DND-41 (cell line): Measurements from ENCODE around the gene IL21R.

Experiments used
- ATAC-seq: fragments of 200-7000 bp; cut with Tn5 transposase; 3 replicates; pipeline ENCODE4 v1.9.1; 2021; ENCODE audit warnings: low read depth; ENCODE audit not compliant: insufficient read depth
- DNase-seq: peaks from one replicate; pipeline ENCODE4 v3.0.0-alpha.2; 2020
- H2AFZ ChIP-seq: 2 replicates; pipeline ENCODE4 v1.6.0; 2012; ENCODE audit warnings: low read depth, low read length
- H3K27ac ChIP-seq: 2 replicates; pipeline ENCODE4 v1.5.1; 2012; ENCODE audit warnings: low read length, inconsistent platforms
- H3K27me3 ChIP-seq: fragments of 200-600 bp; sonication (generic); 2 replicates; pipeline ENCODE4 v1.6.0; 2012; ENCODE audit warnings: low read length, mild to moderate bottlenecking, inconsistent platforms; ENCODE audit not compliant: insufficient read depth, poor library complexity
- H3K36me3 ChIP-seq: 2 replicates; pipeline ENCODE4 v1.5.1; 2012; ENCODE audit warnings: low read length, inconsistent platforms; ENCODE audit not compliant: insufficient read depth
- H3K4me1 ChIP-seq: 2 replicates; pipeline ENCODE4 v1.5.1; 2012; ENCODE audit warnings: mild to moderate bottlenecking, low read length; ENCODE audit not compliant: insufficient read depth
- H3K4me2 ChIP-seq: 2 replicates; pipeline ENCODE4 v1.6.0; 2012; ENCODE audit warnings: mild to moderate bottlenecking, moderate library complexity, low read length, inconsistent platforms; ENCODE audit not compliant: insufficient read depth
- H3K4me3 ChIP-seq, 2 experiments: fragments of 200-600 bp in 1 of 2; shearing (Covaris generic) in 1 of 2; 2 replicates each; pipeline ENCODE4 v1.5.1; 2012 to 2016; ENCODE audit warnings: inconsistent platforms in 2 of 2, low read length in 2 of 2, mild to moderate bottlenecking in 2 of 2, low read depth in 1 of 2, moderate library complexity in 1 of 2
- H3K79me2 ChIP-seq: 2 replicates; pipeline ENCODE4 v1.6.0; 2012; ENCODE audit warnings: low read length, inconsistent platforms; ENCODE audit not compliant: insufficient read depth
- H3K9ac ChIP-seq: 2 replicates; pipeline ENCODE4 v1.6.0; 2012; ENCODE audit warnings: low read depth, mild to moderate bottlenecking, inconsistent platforms, low read length, moderate library complexity
- H3K9me3 ChIP-seq: 2 replicates; pipeline ENCODE4 v1.5.1; 2012; ENCODE audit warnings: low read length, moderate library complexity, mild to moderate bottlenecking, inconsistent platforms; ENCODE audit not compliant: insufficient read depth, severe bottlenecking
- H4K20me1 ChIP-seq: 2 replicates; pipeline ENCODE4 v1.6.0; 2012; ENCODE audit warnings: low read length; ENCODE audit not compliant: insufficient read depth
- EZH2 ChIP-seq: IDR thresholded peaks from 3 replicates; pipeline ENCODE4 v1.6.1; 2012; ENCODE audit warnings: borderline replicate concordance, low read depth, mild to moderate bottlenecking, moderate library complexity, low read length, inconsistent platforms; ENCODE audit not compliant: severe bottlenecking
- TF ChIP-seq, protein P1 (sequence below): IDR thresholded peaks from 2 replicates; pipeline ENCODE4 v1.5.1; 2012; ENCODE audit warnings: borderline replicate concordance, low read length, moderate library complexity, mild to moderate bottlenecking; ENCODE audit not compliant: poor library complexity, severe bottlenecking; ENCODE audit errors: extremely low read depth

Gene IL21R

DNA sequence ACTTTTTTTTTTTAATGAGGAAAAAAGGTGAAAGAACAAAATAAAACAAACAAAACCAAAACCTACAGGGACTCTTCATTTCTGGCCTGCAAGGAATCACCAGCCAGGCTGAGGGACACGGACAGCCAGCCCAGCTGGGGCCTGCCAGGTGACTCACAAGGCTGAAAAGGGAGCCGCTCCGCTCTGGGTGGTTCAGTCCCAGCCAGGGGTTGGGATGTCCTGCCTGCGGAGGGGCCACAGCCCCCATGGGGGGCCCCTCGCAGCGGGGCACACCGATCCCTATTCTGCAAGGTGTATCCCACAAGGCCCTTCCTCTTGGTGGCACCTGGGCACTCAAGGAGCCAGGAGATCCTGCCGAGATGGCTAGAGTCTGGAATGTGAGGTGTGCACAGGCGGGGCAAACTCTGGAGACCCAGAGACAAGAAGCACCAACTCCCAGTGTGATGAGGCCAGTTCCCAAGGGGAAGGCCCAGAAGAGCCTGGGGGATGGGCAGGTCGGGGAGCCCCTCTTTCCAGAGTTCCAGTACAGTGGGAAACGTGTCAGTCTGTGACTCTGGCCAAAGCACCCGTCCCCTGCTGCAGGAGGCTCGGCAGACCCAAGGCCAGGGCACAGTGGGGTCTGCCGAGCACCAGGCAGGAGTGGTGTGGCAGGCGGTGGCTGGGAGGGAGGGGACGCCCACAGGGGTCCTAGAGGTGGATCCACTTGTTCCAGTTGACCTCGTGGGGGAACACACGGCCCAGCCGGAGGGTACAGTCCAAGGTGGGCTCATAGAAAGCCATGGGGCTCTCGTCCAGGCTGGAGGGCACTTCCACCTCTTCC is 58.9 kb downstream of the IL21R start:
- Histone ChIP-seq H3K4me1 (peaks cover 7% of the 10 kb centered on the region), H3K4me3 (no peak overlapping the region), H2AFZ (no peak overlapping the region), H3K9me3 (no peaks in the 10 kb centered on the region), H3K27me3 (no peaks in the 10 kb centered on the region), H3K4me2 (no peak overlapping the region), H3K27ac (no peak overlapping the region), H4K20me1 (no peaks in the 10 kb centered on the region), H3K79me2 (no peaks in the 10 kb centered on the region), H3K9ac (no peak overlapping the region), H3K36me3 (peaks cover 52% of the 10 kb centered on the region)
- no peak for DNase-seq
- no peak for ATAC-seq
- TF ChIP-seq, protein P1, sequence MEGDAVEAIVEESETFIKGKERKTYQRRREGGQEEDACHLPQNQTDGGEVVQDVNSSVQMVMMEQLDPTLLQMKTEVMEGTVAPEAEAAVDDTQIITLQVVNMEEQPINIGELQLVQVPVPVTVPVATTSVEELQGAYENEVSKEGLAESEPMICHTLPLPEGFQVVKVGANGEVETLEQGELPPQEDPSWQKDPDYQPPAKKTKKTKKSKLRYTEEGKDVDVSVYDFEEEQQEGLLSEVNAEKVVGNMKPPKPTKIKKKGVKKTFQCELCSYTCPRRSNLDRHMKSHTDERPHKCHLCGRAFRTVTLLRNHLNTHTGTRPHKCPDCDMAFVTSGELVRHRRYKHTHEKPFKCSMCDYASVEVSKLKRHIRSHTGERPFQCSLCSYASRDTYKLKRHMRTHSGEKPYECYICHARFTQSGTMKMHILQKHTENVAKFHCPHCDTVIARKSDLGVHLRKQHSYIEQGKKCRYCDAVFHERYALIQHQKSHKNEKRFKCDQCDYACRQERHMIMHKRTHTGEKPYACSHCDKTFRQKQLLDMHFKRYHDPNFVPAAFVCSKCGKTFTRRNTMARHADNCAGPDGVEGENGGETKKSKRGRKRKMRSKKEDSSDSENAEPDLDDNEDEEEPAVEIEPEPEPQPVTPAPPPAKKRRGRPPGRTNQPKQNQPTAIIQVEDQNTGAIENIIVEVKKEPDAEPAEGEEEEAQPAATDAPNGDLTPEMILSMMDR: no peak
- no peak for TF ChIP-seq EZH2

DNA sequence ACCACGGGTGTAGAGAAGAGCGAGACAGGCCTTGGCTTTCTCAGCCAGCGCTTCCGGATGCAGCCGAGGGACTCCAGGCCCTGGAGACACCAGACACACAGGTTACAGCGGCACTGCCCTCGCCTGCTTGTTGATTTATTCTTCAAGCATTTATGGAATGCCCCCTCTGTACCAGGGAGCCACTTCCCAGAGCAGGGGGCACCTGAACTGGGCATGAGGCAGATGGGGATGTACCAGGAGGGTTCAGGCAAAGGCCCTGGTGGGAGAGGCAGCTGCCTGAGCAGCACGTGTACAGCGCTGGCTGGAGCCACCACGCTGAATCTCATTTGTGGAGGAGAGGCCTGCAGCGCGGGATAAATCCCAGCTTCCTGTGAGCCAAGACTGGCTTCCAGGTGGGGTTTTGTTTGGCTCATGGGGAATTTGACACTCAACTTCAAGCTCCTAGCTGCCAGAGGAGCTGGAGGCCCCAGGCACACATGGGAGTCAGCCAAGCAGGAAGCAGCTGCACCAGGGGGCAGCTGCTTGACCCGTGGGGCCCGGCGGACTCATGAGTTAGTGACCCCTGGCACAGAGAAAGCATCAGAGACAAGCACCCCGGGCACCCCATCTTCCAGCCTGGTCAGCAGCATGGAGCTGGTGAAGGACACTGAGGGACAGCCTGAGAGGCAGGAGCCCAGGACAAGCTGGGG is 59.7 kb downstream of the IL21R start:
- H3K4me3 ChIP-seq: no peak overlapping the region
- H3K27ac ChIP-seq: no peak overlapping the region
- H2AFZ ChIP-seq: no peak overlapping the region
- no peaks in the 10 kb centered on the region for H3K79me2 ChIP-seq
- no peaks in the 10 kb centered on the region for H4K20me1 ChIP-seq
- H3K4me1 ChIP-seq: peaks cover 7% of the 10 kb centered on the region
- TF ChIP-seq, protein P1: no peak
- TF ChIP-seq EZH2: no peak
- DNase-seq (no peak), ATAC-seq (no peak)
- no peaks in the 10 kb centered on the region for H3K27me3 ChIP-seq
- no peaks in the 10 kb centered on the region for H3K9me3 ChIP-seq
- H3K4me2 ChIP-seq: no peak overlapping the region
- H3K36me3 ChIP-seq: peaks cover 60% of the 10 kb centered on the region
- no peak overlapping the region for H3K9ac ChIP-seq

DNA sequence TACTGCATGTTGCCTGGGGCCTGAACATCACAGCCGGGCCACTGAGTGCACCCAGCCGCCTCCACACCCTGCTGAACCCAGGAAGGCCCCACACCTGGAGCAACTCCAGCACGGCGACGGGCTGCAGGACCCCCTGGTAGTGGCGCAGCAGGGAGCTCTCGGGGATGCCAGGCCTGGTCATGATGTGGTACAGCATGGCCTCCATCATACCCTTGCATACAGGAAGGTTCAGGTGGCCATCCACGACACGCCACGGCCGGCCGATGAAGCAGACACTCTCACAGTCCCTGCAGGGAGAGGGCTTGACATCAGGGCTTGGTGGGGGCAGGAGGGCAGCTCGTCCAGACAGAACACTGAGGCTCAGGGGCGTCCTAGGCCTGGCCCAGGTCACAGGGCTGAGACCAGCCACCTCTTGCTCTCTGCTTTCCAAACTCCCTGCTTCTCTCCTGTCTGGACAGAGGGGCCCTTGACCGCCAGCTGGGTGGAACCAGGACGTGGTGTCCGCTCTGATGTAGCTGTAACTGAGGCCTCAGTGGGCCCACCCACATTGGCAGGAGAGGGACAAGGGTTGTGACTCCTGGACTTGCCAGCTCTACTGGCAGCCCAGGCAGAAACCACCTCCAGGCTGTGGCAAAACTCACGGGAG is 60.3 kb downstream of the IL21R start:
- no peaks in the 10 kb centered on the region for H3K27me3 ChIP-seq
- ATAC-seq (no peak), DNase-seq (no peak)
- no peaks in the 10 kb centered on the region for H3K9me3 ChIP-seq
- no peaks in the 10 kb centered on the region for H3K4me1 ChIP-seq
- H3K4me3 ChIP-seq: no peak overlapping the region
- no peak for TF ChIP-seq EZH2
- TF ChIP-seq, protein P1: no peak
- H2AFZ ChIP-seq: no peak overlapping the region
- no peak overlapping the region for H3K9ac ChIP-seq
- H3K36me3 ChIP-seq: peaks cover 67% of the 10 kb centered on the region
- H3K4me2 ChIP-seq: no peak overlapping the region
- no peaks in the 10 kb centered on the region for H4K20me1 ChIP-seq
- no peak overlapping the region for H3K27ac ChIP-seq
- no peaks in the 10 kb centered on the region for H3K79me2 ChIP-seq
